ENCODE results near the gene ANP32A.

The ANP32A gene

DNA sequence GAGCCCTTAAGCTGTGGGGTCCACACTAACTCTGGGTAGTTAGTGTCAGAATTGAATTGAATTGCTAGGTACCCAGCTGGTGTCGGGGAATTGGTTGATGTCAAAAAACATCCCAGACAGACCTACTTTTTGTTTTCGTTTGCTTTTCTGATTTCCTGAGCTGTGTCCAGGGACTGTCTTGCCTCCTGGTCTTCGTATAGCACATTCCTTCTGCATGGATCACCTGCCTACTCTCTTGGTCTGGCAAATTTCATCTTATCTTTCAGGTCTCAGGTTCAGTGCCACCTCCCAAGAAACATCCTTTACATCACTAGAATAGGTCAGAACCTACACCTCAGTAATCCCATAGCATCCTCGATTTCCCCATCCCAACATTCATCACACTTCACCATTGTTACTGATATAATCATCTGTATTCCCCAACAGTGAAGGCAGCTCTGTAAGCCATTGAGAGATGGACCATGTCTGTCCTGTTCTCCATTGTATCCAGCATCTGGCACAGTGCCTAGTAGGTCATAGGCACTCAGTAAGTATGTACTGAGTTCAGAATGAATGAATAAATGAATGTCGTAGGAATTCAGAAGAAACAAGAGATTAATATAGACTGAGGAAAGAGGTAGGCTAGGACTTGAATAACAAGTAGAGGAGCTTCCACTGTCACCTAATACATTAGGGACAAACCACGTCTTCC, 81.2 kb downstream of the ANP32A start:
- H3K27ac ChIP-seq, result no peak overlapping the region
- TF ChIP-seq CTCF (IDR thresholded peaks at IDR 0.05) (no peak), ZFX (IDR thresholded peaks at IDR 0.05; ENCODE audit: borderline replicate concordance) (no peak)

- H3K27ac ChIP-seq, result no peak overlapping the region
- TF ChIP-seq ZFX (IDR thresholded peaks at IDR 0.05; ENCODE audit: borderline replicate concordance) (no peak), CTCF (IDR thresholded peaks at IDR 0.05) (no peak)
These were observed 85.1 kb downstream of the ANP32A start for GRCh38 chr15:68735610-68736009.

DNA sequence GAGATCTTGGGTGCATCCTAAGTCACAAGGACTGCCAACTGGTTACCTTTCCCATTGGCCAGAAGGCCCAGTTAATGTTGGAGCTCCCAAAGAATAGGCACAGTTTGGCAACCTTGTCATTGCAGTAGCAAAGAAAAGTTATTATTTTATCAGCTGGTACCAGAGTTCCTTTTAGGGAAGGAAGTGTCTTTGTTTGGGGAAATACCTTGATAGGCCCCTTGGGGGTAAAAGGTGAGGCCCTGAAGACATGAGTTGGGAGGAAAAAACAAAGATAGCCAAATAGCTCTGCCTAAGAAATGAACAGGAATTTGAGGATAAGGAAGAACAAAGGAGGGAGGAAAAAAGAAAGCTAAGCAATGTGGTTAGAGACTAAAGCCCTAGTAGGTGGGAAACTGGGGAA, 85.8 kb downstream of the ANP32A start:
- TF ChIP-seq ZFX (IDR thresholded peaks at IDR 0.05; ENCODE audit: borderline replicate concordance) (no peak), CTCF (IDR thresholded peaks at IDR 0.05) (no peak)
- H3K27ac ChIP-seq, result no peak overlapping the region

GRCh38 chr15:68734352-68734751, 86.3 kb downstream of the ANP32A start:
- TF ChIP-seq ZFX (IDR thresholded peaks at IDR 0.05; ENCODE audit: borderline replicate concordance), result no peak
- no peak for TF ChIP-seq CTCF (IDR thresholded peaks at IDR 0.05)
- no peak overlapping the region for H3K27ac ChIP-seq

DNA sequence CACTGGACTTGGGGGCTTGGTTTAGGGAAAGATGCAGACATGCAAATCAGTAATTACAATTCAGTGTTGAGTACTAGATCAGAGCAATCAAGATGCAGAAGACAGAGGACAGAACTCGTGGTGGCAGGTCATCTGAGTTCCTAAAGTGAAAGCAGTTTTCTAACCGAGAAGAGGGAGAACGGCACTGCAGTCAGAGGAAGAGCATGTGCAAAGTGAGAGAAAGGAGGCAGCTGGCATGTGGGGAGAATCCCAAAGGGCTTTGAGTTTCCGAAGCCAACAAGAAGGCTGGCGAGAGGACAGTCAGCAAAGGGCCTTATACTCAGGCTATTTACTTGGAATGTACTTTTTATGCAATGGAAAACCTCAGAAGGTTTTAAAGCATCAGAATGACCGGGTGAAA, 87.0 kb downstream of the ANP32A start:
- TF ChIP-seq ZFX (IDR thresholded peaks at IDR 0.05; ENCODE audit: borderline replicate concordance) (no peak), CTCF (IDR thresholded peaks at IDR 0.05) (no peak)
- no peak overlapping the region for H3K27ac ChIP-seq

GRCh38 chr15:68732451-68732850, 88.2 kb downstream of the ANP32A start:
- no peak overlapping the region for H3K27ac ChIP-seq
- no peak for TF ChIP-seq CTCF (IDR thresholded peaks at IDR 0.05)
- no peak for TF ChIP-seq ZFX (IDR thresholded peaks at IDR 0.05; ENCODE audit: borderline replicate concordance)

- no peak overlapping the region for H3K27ac ChIP-seq
- TF ChIP-seq CTCF (IDR thresholded peaks at IDR 0.05) (no peak), ZFX (IDR thresholded peaks at IDR 0.05; ENCODE audit: borderline replicate concordance) (no peak)
These were observed 89.5 kb downstream of the ANP32A start for GRCh38 chr15:68730976-68731897.
